Activated naive CD8-positive, alpha-beta T cell treated with anti-CD3 and anti-CD28 coated beads, Interleukin-2, amount 10 ng/mL, durations not matched to agents 7 days and 5 days (primary cell): Measurements from ENCODE around the gene RERE. TPM values are rescaled to one million over a fixed set of nuclear protein-coding genes. Genes with fewer than 3 reads are reported as not detected.
A peak's percentile ranks its signal among the peaks of the same experiment; 100 is the strongest.

Source experiments
- ATAC-seq: fragments of 150-1000 bp; cut with Tn5 transposase; one replicate; pipeline ENCODE4 v1.10.0; 2021; ENCODE audit warnings: low read depth, moderate library complexity
- POLR2A ChIA-PET: fragments of 350-600 bp; sonication (Branson Sonifier 250); formaldehyde crosslinking; loops from one replicate; lab custom pipeline; 2021; ENCODE audit warnings: antibody characterized with exemption; lab: Charles Lee
- DNase-seq: peaks from one replicate; pipeline ENCODE4 v3.0.0; 2021
- H3K27ac Mint-ChIP-seq: one replicate; pipeline ENCODE4 v1.8.0; 2022; ENCODE audit warnings: mild to moderate bottlenecking, mixed read lengths
- H3K27me3 Mint-ChIP-seq: one replicate; pipeline ENCODE4 v1.8.0; 2022; ENCODE audit warnings: mild to moderate bottlenecking, moderate library complexity, mixed read lengths
- H3K36me3 Mint-ChIP-seq: one replicate; pipeline ENCODE4 v1.8.0; 2021; ENCODE audit warnings: mild to moderate bottlenecking, mixed read lengths
- H3K4me1 Mint-ChIP-seq: one replicate; pipeline ENCODE4 v1.8.0; 2021; ENCODE audit warnings: mixed read lengths
- H3K4me3 Mint-ChIP-seq: one replicate; pipeline ENCODE4 v1.8.0; 2022; ENCODE audit warnings: mild to moderate bottlenecking, moderate library complexity, mixed read lengths
- H3K9me3 Mint-ChIP-seq: one replicate; pipeline ENCODE4 v1.8.0; 2021; ENCODE audit warnings: mixed read lengths
- total RNA-seq, 2 experiments: library from RNA; stranded (reverse); gene quantifications; one replicate each; pipeline ENCODE4 v1.2.3, GENCODE V29; 2021

The RERE gene
- total RNA-seq, 2 experiments from 2014 or later, result 64.4 to 68.7 TPM

GRCh38 chr1:8679929-8680663, 137.3 kb downstream of the RERE start:
- Mint-ChIP-seq H3K27me3 (no peaks in the 10 kb centered on the region), H3K27ac (no peak overlapping the region), H3K36me3 (peaks cover 9% of the 10 kb centered on the region), H3K9me3 (no peaks in the 10 kb centered on the region), H3K4me3 (no peak overlapping the region), H3K4me1 (peaks cover 17% of the 10 kb centered on the region)
- POLR2A ChIA-PET, result no interaction called here
- ATAC-seq (no peak), DNase-seq (no peak)

GRCh38 chr1:8679395-8679800, 138.0 kb downstream of the RERE start:
- DNase-seq (no peak), ATAC-seq (peak; percentile 26)
- no peaks in the 10 kb centered on the region for H3K27me3 Mint-ChIP-seq
- H3K9me3 Mint-ChIP-seq, result no peaks in the 10 kb centered on the region
- peaks cover 12% of the 10 kb centered on the region for H3K4me1 Mint-ChIP-seq
- H3K4me3 Mint-ChIP-seq, result no peak overlapping the region
- peaks cover 11% of the 10 kb centered on the region for H3K36me3 Mint-ChIP-seq
- POLR2A ChIA-PET, result no interaction called here
- H3K27ac Mint-ChIP-seq, result no peak overlapping the region

- Mint-ChIP-seq H3K36me3 (peaks cover 11% of the 10 kb centered on the region), H3K4me1 (peaks cover 12% of the 10 kb centered on the region), H3K27me3 (no peaks in the 10 kb centered on the region), H3K4me3 (no peak overlapping the region), H3K9me3 (no peaks in the 10 kb centered on the region), H3K27ac (no peak overlapping the region)
- ATAC-seq, result peak; percentile 22
- DNase-seq, result no peak
- POLR2A ChIA-PET, result interaction anchor here (0.7 kb wide), 1 partner anchor 208 kb away, joined by 3 read pairs; no protein-coding TSS in a partner anchor
Measured at GRCh38 chr1:8678673-8679394, 138.6 kb downstream of the RERE start.

GRCh38 chr1:8677782-8678181, 139.7 kb downstream of the RERE start:
- Mint-ChIP-seq H3K27me3 (no peaks in the 10 kb centered on the region), H3K4me3 (no peak overlapping the region), H3K9me3 (no peaks in the 10 kb centered on the region), H3K4me1 (peaks cover 12% of the 10 kb centered on the region), H3K27ac (no peak overlapping the region), H3K36me3 (peaks cover 11% of the 10 kb centered on the region)
- ATAC-seq, result no peak
- DNase-seq, result no peak
- POLR2A ChIA-PET, result no interaction called here

- DNase-seq (no peak), ATAC-seq (no peak)
- POLR2A ChIA-PET, result no interaction called here
- Mint-ChIP-seq H3K27ac (no peak overlapping the region), H3K9me3 (no peaks in the 10 kb centered on the region), H3K4me3 (no peak overlapping the region), H3K36me3 (peaks cover 11% of the 10 kb centered on the region), H3K4me1 (peaks cover 9% of the 10 kb centered on the region), H3K27me3 (no peaks in the 10 kb centered on the region)
Measured at GRCh38 chr1:8676813-8677212, 140.6 kb downstream of the RERE start.

- Mint-ChIP-seq H3K4me3 (no peak overlapping the region), H3K36me3 (peaks cover 11% of the 10 kb centered on the region), H3K27me3 (no peaks in the 10 kb centered on the region), H3K27ac (no peak overlapping the region), H3K4me1 (peaks cover 10% of the 10 kb centered on the region), H3K9me3 (no peaks in the 10 kb centered on the region)
- DNase-seq (no peak), ATAC-seq (no peak)
- POLR2A ChIA-PET, result interaction anchor here (0.6 kb wide), 1 partner anchor 72 kb away, joined by 3 read pairs; no protein-coding TSS in a partner anchor
Measured at GRCh38 chr1:8676072-8676471, 141.4 kb downstream of the RERE start.

- H3K4me1 Mint-ChIP-seq, result peaks cover 21% of the 10 kb centered on the region
- H3K36me3 Mint-ChIP-seq, result peaks cover 11% of the 10 kb centered on the region
- no peaks in the 10 kb centered on the region for H3K27me3 Mint-ChIP-seq
- DNase-seq (no peak), ATAC-seq (no peak)
- H3K27ac Mint-ChIP-seq, result no peak overlapping the region
- H3K9me3 Mint-ChIP-seq, result no peaks in the 10 kb centered on the region
- no peak overlapping the region for H3K4me3 Mint-ChIP-seq
- POLR2A ChIA-PET, result interaction anchor here (0.5 kb wide), 1 partner anchor 8 kb away, joined by 4 read pairs; no protein-coding TSS in a partner anchor
Measured at GRCh38 chr1:8674912-8675311, 142.5 kb downstream of the RERE start.

- H3K36me3 Mint-ChIP-seq, result peaks cover 11% of the 10 kb centered on the region
- no peaks in the 10 kb centered on the region for H3K9me3 Mint-ChIP-seq
- no peak overlapping the region for H3K27ac Mint-ChIP-seq
- H3K4me1 Mint-ChIP-seq, result peaks cover 24% of the 10 kb centered on the region
- no peaks in the 10 kb centered on the region for H3K27me3 Mint-ChIP-seq
- DNase-seq (no peak), ATAC-seq (no peak)
- H3K4me3 Mint-ChIP-seq, result no peak overlapping the region
- POLR2A ChIA-PET, result interaction anchor here (0.5 to 0.9 kb wide), 2 partner anchors 9 to 29 kb away, joined by 3 to 4 read pairs; no protein-coding TSS in a partner anchor
Measured at GRCh38 chr1:8674481-8674880, 143.0 kb downstream of the RERE start.

GRCh38 chr1:8671306-8671917, 146.0 kb downstream of the RERE start:
- no peak overlapping the region for H3K4me3 Mint-ChIP-seq
- ATAC-seq, result no peak
- no peaks in the 10 kb centered on the region for H3K27me3 Mint-ChIP-seq
- no peak for DNase-seq
- POLR2A ChIA-PET, result no interaction called here
- H3K36me3 Mint-ChIP-seq, result peaks cover 4% of the 10 kb centered on the region
- peaks cover 20% of the 10 kb centered on the region for H3K4me1 Mint-ChIP-seq
- H3K27ac Mint-ChIP-seq, result no peak overlapping the region
- H3K9me3 Mint-ChIP-seq, result no peaks in the 10 kb centered on the region

GRCh38 chr1:8670371-8670818, 147.0 kb downstream of the RERE start:
- Mint-ChIP-seq H3K27me3 (no peaks in the 10 kb centered on the region), H3K36me3 (peaks cover 4% of the 10 kb centered on the region), H3K4me1 (peaks cover 20% of the 10 kb centered on the region), H3K4me3 (no peak overlapping the region), H3K27ac (no peak overlapping the region), H3K9me3 (no peaks in the 10 kb centered on the region)
- POLR2A ChIA-PET, result no interaction called here
- ATAC-seq (no peak), DNase-seq (no peak)

GRCh38 chr1:8669606-8670335, 147.7 kb downstream of the RERE start:
- Mint-ChIP-seq H3K4me1 (peaks cover 20% of the 10 kb centered on the region), H3K9me3 (no peaks in the 10 kb centered on the region), H3K27me3 (no peaks in the 10 kb centered on the region), H3K27ac (no peak overlapping the region), H3K4me3 (no peak overlapping the region), H3K36me3 (peaks cover 4% of the 10 kb centered on the region)
- POLR2A ChIA-PET, result interaction anchor here (0.5 to 0.9 kb wide), 2 partner anchors 261 to 300 kb away, joined by 3 to 6 read pairs; no protein-coding TSS in a partner anchor
- DNase-seq (no peak), ATAC-seq (peak; percentile 20)

- Mint-ChIP-seq H3K36me3 (peaks cover 2% of the 10 kb centered on the region), H3K4me3 (no peak overlapping the region), H3K27ac (no peak overlapping the region), H3K4me1 (peaks cover 20% of the 10 kb centered on the region), H3K9me3 (no peaks in the 10 kb centered on the region), H3K27me3 (no peaks in the 10 kb centered on the region)
- no peak for DNase-seq
- POLR2A ChIA-PET, result no interaction called here
- ATAC-seq, result no peak
Measured at GRCh38 chr1:8667869-8668594, 149.4 kb downstream of the RERE start.
